Natural killer cell (primary cell): Measurements from ENCODE around the gene LY6G6C. TPM values are rescaled to one million over a fixed set of nuclear protein-coding genes. Genes with fewer than 3 reads are reported as not detected.

Experiments used
- ATAC-seq, 3 donors: fragments of 150-1000 bp in 2 of 3; fragments of 200-7000 bp in 1 of 3; cut with Tn5 transposase; 1 replicate in 1 of 3; 2 replicates in 2 of 3; pipeline ENCODE4 v1.10.0; 2021; ENCODE audit warnings: mild to moderate bottlenecking in 2 of 3, moderate library complexity in 2 of 3
- DNase-seq, 2 donors: peaks; one replicate each; pipeline versions ENCODE4 v3.0.0 to v3.0.0-alpha.2; 2013 to 2021; ENCODE audit warnings: mixed read lengths in 1 of 2
- H3K27ac ChIP-seq: one replicate; pipeline ENCODE4 v1.5.1; 2013; ENCODE audit warnings: mild to moderate bottlenecking, low read length
- H3K27me3 ChIP-seq: one replicate; pipeline ENCODE4 v1.6.1; 2013; ENCODE audit warnings: low read length; ENCODE audit not compliant: control insufficient read depth, insufficient read depth
- H3K36me3 ChIP-seq: one replicate; pipeline ENCODE4 v1.6.1; 2013; ENCODE audit warnings: low read length; ENCODE audit not compliant: control insufficient read depth, insufficient read depth
- H3K4me1 ChIP-seq: one replicate; pipeline ENCODE4 v1.6.1; 2013; ENCODE audit warnings: low read length; ENCODE audit not compliant: control insufficient read depth, insufficient read depth
- H3K4me3 ChIP-seq: one replicate; pipeline ENCODE4 v1.5.1; 2013; ENCODE audit warnings: low read length
- H3K9me3 ChIP-seq: one replicate; pipeline ENCODE4 v1.6.1; 2013; ENCODE audit warnings: low read length; ENCODE audit not compliant: control insufficient read depth, insufficient read depth
- H3K27ac Mint-ChIP-seq, 2 donors: one replicate each; pipeline ENCODE4 v1.8.0; 2022; ENCODE audit warnings: mild to moderate bottlenecking in 2 of 2, mixed read lengths in 2 of 2, moderate library complexity in 1 of 2
- H3K27me3 Mint-ChIP-seq, 2 donors: one replicate each; pipeline ENCODE4 v1.8.0; 2022; ENCODE audit warnings: low read depth in 2 of 2, mixed read lengths in 2 of 2
- H3K36me3 Mint-ChIP-seq: one replicate; pipeline ENCODE4 v1.8.0; 2022; ENCODE audit warnings: mixed read lengths
- H3K4me1 Mint-ChIP-seq, 2 donors: one replicate each; pipeline ENCODE4 v1.8.0; 2022; ENCODE audit warnings: mixed read lengths in 2 of 2
- H3K4me3 Mint-ChIP-seq: one replicate; pipeline ENCODE4 v1.8.0; 2022; ENCODE audit warnings: mild to moderate bottlenecking, moderate library complexity, mixed read lengths
- H3K9me3 Mint-ChIP-seq, 2 donors: one replicate each; pipeline ENCODE4 v1.8.0; 2022; ENCODE audit warnings: mixed read lengths in 2 of 2
- CTCF ChIP-seq: fragments of 200-600 bp; IDR thresholded peaks from one replicate; pipeline ENCODE4 v1.8.0; 2022; ENCODE audit warnings: antibody characterized with exemption
- WGBS: methylation state at CpG from one replicate; pipeline ENCODE4 v1.1.7; 2013; ENCODE audit warnings: missing lambda C conversion rate; ENCODE audit not compliant: insufficient coverage; 5-methylcytosine and 5-hydroxymethylcytosine counted together
- intact Hi-C: fragments of 100-400 bp; cut with micrococcal nuclease; formaldehyde crosslinking; loops from one replicate; pipeline ENCODE4 v1.14.2; 2022
- total RNA-seq, 4 donors: library from RNA; stranded (reverse); fragments of 120-200 nt in 1 of 4; gene quantifications; one replicate each; pipeline versions ENCODE4 v1.2.3 to v1.2.4, GENCODE V29; 2013 to 2022

The LY6G6C gene
- total RNA-seq, 3 donors from 2014 or later (not counting 1 experiment from before 2014, with no cell fraction given): not detected

DNA sequence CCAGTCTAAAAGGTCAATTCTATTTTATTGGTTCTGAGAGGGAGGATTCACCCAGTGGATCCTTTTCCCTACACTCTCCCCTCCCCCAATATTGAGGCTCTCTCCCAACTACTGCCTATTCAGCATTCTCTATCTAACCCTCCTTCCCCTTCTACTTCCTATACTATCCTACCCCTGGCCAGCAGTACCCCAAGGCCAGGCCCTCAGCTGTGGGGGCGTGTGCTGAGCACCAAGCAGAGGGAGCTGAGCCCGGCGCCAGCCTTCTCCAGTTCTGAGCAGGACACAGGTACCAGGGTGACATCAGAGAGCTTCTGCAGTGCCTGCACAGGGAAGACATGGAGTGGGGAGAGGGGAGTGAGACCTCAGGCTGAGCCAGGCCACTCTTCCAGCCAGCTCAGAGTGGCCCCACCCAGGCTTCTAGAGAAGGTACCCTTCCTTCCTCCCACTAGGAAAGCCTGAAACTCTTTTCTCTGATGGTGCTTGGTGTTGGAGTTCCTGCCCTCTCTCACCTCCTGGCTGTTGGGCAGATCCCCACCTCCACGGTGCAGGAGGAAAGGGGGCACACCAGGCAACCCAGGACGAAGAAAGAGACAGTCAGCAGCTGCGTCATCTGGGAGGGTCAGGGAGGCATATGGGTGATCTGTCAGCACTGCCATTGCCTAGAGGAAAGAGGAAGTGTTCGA, 5.6 kb upstream of the LY6G6C start:
- TF ChIP-seq CTCF: no peak
- H3K27ac Mint-ChIP-seq: peak overlapping the region; percentile 83 to 91
- intact Hi-C loops: no loop called here
- WGBS: 47% methylated on average over 7 of the region's 7 CpGs
- ATAC-seq: peak; percentile 15 to 62 (median 20)
- Histone ChIP-seq H3K4me3 (no peak overlapping the region), H3K36me3 (peaks cover 29% of the 10 kb centered on the region), H3K27ac (peak overlapping the region; percentile 63), H3K27me3 (no peaks in the 10 kb centered on the region), H3K9me3 (no peaks in the 10 kb centered on the region), H3K4me1 (peaks cover 63% of the 10 kb centered on the region)
- peak overlapping the region; percentile 79 for H3K4me3 Mint-ChIP-seq
- H3K36me3 Mint-ChIP-seq: peaks cover 16% of the 10 kb centered on the region
- peaks cover 55 to 71% of the 10 kb centered on the region in 2 donors for H3K4me1 Mint-ChIP-seq
- no peak for DNase-seq
- H3K9me3 Mint-ChIP-seq: no peaks in the 10 kb centered on the region
- no peaks in the 10 kb centered on the region for H3K27me3 Mint-ChIP-seq

GRCh38 chr6:31725502-31726350, 4.2 kb upstream of the LY6G6C start:
- H3K4me3 Mint-ChIP-seq: no peak overlapping the region
- no peak for ATAC-seq
- no peak for DNase-seq
- intact Hi-C loops: no loop called here
- peaks cover 60% of the 10 kb centered on the region for H3K4me1 ChIP-seq
- H3K9me3 Mint-ChIP-seq: no peaks in the 10 kb centered on the region
- no peaks in the 10 kb centered on the region for H3K27me3 ChIP-seq
- WGBS: 84% methylated on average over 12 of the region's 12 CpGs
- H3K27me3 Mint-ChIP-seq: peaks cover 0 to 4% of the 10 kb centered on the region in 2 donors
- H3K36me3 Mint-ChIP-seq: peaks cover 16% of the 10 kb centered on the region
- H3K27ac Mint-ChIP-seq: peak overlapping the region; percentile 83 to 91
- no peak overlapping the region for H3K27ac ChIP-seq
- H3K4me3 ChIP-seq: no peak overlapping the region
- no peaks in the 10 kb centered on the region for H3K9me3 ChIP-seq
- TF ChIP-seq CTCF: no peak
- H3K4me1 Mint-ChIP-seq: peaks cover 55 to 66% of the 10 kb centered on the region in 2 donors
- peaks cover 16% of the 10 kb centered on the region for H3K36me3 ChIP-seq

DNA sequence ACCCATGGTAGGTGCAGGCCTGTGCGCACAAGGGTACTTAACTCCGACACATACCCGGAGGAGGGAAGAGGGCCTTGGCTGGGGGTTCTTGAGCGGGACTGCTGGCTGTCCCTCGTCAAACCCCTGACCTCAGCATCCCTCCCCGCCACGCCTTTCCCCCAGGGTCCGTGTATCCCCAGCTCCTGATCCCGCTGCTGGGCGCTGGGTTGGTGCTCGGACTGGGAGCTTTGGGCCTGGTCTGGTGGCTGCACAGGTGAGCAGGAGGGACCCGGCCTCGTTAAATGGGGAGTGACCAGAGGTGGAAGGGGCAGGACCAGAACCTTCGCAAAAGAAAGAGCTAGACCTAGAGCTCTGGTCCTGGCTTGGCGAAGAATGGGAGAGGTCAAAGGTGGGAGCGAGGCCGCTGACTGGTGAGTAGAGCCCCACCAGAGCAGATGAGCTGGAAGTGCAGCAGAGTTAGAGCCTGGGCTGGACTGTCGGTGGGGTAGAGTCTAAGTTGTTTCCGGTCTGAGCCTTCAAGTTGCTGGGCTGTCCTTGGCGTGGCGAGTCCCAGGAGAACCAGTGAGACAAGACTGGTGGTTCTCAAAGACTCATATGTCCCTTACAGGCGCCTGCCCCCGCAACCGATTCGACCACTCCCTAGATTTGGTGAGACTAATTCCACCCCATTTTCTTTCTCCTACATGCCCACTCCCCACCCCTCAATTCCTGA, 2.6 kb upstream of the LY6G6C start:
- Mint-ChIP-seq H3K4me1 (peaks cover 46 to 50% of the 10 kb centered on the region in 2 donors), H3K27ac (peak overlapping the region in 1 of 2 donors; percentile 87), H3K4me3 (peak overlapping the region; percentile 81), H3K36me3 (peaks cover 16% of the 10 kb centered on the region), H3K9me3 (no peaks in the 10 kb centered on the region), H3K27me3 (peaks cover 0 to 4% of the 10 kb centered on the region in 2 donors)
- H3K27me3 ChIP-seq: no peaks in the 10 kb centered on the region
- H3K36me3 ChIP-seq: peaks cover 10% of the 10 kb centered on the region
- no peak overlapping the region for H3K4me3 ChIP-seq
- WGBS: 91% methylated on average over 25 of the region's 25 CpGs
- intact Hi-C loops: no loop called here
- TF ChIP-seq CTCF: no peak
- DNase-seq (no peak), ATAC-seq (no peak)
- peaks cover 44% of the 10 kb centered on the region for H3K4me1 ChIP-seq
- no peaks in the 10 kb centered on the region for H3K9me3 ChIP-seq
- no peak overlapping the region for H3K27ac ChIP-seq
